ENCODE data around the gene CCDC92. TPM values are rescaled to one million over a fixed set of nuclear protein-coding genes. Genes with fewer than 3 reads are reported as not detected.

The CCDC92 gene
- total and polyA plus RNA-seq, 2 of the 8 experiments (the other 6 are each of a cell fraction or from before 2014, with no cell fraction given) = 0.43 to 0.51 TPM

DNA sequence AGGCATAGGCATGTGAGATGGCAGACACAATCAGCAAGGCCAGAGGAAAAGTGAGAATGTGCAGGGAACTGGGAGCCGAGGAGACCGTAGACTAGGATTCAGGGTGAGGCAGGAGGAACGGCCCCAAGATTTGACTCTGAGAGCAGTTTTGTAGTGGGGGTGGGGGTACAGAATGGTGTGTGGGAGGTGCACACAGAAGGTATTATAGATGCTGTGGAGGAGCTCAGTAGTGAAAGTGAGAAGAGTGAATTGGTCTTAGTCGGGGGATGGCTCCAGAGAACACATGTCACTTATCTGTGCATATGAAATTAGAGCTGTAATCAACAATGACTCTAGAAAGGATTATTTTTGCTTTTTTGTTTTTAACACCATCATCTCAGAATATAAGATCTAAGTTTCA, 12.3 kb upstream of the CCDC92 start (continued):
- TF ChIP-seq ATF2 (IDR thresholded peaks at IDR 0.05; ENCODE audit: low read length) (no peak), TAF1 (IDR thresholded peaks at IDR 0.05; ENCODE audit: low read depth, low read length) (no peak), POU5F1 (IDR thresholded peaks at IDR 0.05; ENCODE audit: low read depth, low read length) (no peak), CREB1 (IDR thresholded peaks at IDR 0.05) (no peak)
